ENCODE results near the gene MORF4L1.

GRCh38 chr15:78879517-78880241 is 7.0 kb downstream of the MORF4L1 start:
- TF ChIP-seq, protein P1, sequence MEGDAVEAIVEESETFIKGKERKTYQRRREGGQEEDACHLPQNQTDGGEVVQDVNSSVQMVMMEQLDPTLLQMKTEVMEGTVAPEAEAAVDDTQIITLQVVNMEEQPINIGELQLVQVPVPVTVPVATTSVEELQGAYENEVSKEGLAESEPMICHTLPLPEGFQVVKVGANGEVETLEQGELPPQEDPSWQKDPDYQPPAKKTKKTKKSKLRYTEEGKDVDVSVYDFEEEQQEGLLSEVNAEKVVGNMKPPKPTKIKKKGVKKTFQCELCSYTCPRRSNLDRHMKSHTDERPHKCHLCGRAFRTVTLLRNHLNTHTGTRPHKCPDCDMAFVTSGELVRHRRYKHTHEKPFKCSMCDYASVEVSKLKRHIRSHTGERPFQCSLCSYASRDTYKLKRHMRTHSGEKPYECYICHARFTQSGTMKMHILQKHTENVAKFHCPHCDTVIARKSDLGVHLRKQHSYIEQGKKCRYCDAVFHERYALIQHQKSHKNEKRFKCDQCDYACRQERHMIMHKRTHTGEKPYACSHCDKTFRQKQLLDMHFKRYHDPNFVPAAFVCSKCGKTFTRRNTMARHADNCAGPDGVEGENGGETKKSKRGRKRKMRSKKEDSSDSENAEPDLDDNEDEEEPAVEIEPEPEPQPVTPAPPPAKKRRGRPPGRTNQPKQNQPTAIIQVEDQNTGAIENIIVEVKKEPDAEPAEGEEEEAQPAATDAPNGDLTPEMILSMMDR (IDR thresholded peaks at IDR 0.05): no peak
- no peak for TF ChIP-seq POLR2AphosphoS5 (IDR thresholded peaks at IDR 0.05)

Data from prostate gland (tissue), 2 donors.